Activated T-helper 1 cell treated with anti-CD3 and anti-CD28 coated beads, Interleukin-2, amount 50 U/mL, for 16 hours (primary cell): ENCODE measurements around the gene PRDM16.

Source experiments
- DNase-seq, 2 donors: peaks; one replicate each; pipeline ENCODE4 v3.0.0-alpha.2; 2020; ENCODE audit warnings: low read depth in 1 of 2, low spot score in 1 of 2

PRDM16 gene

GRCh38 chr1:3138623-3139151 is 69.7 kb downstream of the PRDM16 start:
- DNase-seq, result no peak

DNA sequence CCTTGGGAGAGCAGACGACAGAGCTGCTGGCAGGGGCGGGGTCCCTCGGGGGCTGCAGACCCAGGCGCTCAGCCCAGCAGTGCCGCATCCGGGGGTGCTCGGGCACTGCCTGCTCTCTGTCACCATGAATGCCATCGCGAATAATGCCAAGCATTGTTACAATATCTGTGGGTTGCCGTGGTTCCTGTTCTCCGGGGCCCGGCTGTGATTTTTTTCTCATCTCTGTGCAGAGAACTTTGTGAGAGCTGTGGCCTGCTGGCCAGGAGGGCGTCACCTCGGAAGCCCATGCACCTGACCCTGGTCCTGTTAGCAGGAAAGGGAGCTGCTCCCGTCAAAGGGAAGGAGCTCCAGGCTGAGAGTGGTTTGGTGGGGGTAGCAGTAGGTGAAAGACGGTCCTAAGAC is 70.4 kb downstream of the PRDM16 start:
- no peak for DNase-seq

GRCh38 chr1:3139871-3140361 is 70.9 kb downstream of the PRDM16 start:
- DNase-seq, result no peak

- no peak for DNase-seq
These were observed 71.4 kb downstream of the PRDM16 start for GRCh38 chr1:3140437-3140836.

GRCh38 chr1:3141129-3141528 is 72.1 kb downstream of the PRDM16 start:
- no peak for DNase-seq

DNA sequence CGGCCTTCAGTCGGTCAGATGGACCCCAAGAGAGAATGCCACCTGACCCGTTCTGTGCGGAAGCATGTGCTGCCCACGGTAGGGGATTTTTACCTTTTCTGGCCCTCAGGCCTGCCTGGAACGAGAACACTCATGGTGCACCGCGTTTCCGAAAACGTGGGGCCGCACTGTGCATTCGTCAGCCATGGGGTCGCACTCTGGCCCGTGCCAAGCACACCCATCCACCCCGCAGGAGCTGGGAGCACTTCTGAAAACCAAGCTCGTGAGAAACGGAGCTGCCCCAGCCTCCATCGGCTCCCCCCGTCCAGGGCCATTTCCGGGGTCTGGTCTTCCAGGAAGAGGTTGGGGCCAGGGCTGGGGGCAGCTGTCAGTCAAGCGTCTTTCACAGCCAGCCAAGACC is 72.8 kb downstream of the PRDM16 start:
- no peak for DNase-seq

GRCh38 chr1:3142236-3142635 is 73.2 kb downstream of the PRDM16 start:
- DNase-seq, result no peak

DNA sequence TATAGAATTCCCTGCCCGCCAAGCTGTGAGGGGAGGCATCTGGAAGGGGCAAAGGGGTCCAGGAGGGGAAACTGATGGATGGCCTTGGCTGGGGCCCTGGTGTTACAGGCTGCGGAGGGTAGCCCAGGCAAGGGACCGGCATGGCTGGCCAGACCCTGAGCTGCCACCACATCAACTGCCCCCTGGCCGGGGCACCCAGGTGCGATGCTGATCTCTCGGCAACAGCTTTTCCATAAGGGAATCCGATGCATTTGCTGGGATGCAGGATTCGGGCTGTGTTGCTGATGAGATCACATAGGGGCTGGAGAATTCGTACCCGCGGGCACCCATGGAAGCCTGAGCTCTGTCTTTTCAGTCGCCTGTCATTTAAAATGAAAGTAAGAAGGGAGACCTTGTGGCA is 73.7 kb downstream of the PRDM16 start:
- DNase-seq, result no peak

DNA sequence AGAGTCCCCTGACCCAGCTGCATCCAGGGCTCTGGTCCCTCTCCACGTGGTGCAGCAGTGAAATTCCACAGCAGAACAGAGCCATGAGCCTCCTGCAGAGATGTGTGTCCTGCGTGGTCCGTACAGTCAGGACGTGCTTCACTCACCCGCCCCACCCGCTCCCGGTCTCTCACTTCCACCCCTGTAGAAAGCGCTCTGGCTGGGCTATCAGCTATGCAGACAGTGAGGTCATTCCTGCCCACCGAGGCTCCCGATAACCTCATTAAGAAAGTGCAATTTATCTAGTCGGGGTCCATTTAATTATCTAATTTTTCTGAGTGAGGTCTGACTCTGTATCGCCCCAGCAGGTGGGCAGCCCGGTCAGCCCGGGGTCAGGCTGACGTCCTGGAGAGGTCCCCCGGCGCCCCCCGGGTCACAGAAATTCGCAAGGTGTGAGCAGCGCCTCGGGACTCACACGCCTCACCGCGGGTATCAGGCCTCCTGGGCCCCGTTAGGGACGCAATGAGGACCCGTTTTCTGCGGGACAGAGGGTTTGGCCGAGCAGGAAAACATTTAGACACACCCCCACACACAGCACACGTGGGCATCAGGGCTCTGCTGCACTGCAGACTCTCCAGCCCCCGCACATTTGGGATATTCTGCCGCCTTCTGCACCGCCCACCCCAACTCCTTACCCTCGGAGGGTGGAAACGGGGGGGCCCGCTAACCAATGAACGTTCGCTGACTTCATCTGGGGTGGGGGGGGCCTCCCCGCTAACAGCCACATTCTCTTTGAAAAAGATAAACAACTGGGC is 76.7 kb downstream of the PRDM16 start:
- DNase-seq, result no peak

GRCh38 chr1:3146458-3146857 is 77.5 kb downstream of the PRDM16 start:
- no peak for DNase-seq

- DNase-seq, result no peak
These were observed 77.9 kb downstream of the PRDM16 start for GRCh38 chr1:3146907-3147306.

DNA sequence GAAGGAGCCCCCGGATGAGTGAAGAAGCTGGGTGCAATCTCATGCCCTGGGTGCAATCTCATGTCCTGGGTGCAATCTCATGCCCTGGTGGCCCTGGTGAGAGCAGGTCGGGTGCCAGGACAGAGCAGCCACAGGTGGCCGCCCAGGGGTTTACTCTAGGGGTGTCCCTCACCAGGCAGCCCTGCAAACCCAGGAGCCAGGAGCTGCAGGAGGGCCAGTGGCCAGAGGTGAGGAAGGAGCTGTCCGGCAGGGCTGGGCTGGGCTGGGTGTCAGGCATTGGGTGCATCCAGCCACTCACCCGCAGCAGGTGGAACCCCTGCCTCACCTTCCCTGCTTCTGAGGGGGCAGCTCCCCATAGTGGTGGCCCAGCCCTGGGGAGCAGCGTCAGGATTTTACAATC is 79.2 kb downstream of the PRDM16 start:
- DNase-seq, result no peak

DNA sequence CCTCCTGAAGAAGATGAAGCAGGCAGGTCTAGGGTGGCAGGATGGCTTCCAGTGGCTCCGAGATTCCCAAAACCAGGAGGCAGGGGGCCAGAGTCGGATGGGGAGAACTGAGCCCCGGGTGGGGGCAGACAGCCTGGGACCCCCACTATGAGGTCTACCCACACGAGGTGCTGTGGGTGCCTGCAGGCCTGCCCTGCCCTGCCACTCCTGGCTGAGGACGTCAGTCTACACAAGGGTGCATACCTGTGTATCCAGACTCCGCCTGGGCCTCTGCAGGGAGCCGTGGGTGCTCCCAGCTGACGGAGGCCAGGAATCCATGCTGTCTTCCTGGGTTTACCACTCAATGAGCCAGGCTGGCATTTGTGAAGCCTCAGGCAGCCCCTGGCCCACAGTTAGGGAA is 80.3 kb downstream of the PRDM16 start:
- DNase-seq, result no peak

GRCh38 chr1:3151456-3151855 is 82.5 kb downstream of the PRDM16 start:
- DNase-seq, result no peak

GRCh38 chr1:3152143-3152542 is 83.1 kb downstream of the PRDM16 start:
- DNase-seq, result no peak

- DNase-seq, result no peak
These were observed 84.2 kb downstream of the PRDM16 start for GRCh38 chr1:3153197-3153596.

- no peak for DNase-seq
These were observed 85.1 kb downstream of the PRDM16 start for GRCh38 chr1:3153902-3154795.

DNA sequence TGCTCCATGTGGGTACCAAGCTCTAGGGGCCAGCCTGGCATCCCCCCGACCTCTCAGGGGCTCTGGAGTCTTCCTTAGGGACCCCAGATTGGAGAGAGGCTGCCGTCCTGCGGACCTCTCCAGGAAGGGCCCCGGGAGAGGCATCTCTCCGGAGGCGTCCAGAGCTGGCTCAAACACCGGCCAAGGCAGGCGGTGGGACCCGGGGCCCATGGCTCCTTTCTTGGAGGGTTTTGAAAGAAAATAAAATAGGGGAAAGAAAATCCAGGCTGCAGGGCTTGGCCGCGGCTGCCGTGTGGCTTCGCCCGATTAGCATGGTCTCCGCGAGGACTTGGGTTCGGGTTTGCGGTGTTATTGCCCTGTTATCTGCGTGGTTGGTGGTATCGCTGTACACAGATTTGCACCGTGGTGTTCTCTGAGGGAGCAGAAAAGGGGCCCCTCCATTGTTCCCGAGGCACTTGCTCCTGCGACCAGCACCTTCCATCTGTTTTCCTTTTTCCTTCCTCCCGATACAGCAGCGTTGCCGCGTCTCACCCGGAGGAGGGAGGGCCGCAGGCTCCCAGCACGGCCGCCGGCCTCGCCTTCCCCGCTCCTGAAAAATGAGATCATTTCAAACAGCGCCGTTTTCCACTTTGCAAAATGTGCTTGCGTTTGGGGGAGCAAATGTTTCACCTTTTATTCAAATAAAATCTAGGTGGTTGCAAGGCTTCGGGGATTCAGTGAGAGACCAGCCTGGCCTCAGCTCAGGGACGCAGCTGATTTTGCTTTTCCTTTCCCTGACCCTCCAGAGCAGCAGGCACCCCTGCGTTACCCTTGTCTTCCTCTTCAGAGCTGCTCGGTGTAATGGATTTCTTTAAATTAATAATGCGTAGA is 86.3 kb downstream of the PRDM16 start:
- DNase-seq, result no peak

DNA sequence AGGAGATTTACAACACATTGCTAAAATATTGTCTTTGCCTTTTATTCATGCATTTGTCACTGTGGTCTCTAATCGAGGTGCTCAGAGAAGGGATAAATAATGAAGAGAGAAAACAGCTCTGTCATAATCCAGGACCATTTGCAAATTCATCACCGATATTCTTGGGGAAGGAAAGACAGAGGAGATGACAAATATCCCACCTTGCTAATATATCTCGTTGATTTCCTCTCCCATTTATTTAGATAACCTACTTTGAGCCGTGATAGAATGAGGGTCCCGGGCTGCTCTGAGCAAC is 86.9 kb downstream of the PRDM16 start:
- no peak for DNase-seq

DNA sequence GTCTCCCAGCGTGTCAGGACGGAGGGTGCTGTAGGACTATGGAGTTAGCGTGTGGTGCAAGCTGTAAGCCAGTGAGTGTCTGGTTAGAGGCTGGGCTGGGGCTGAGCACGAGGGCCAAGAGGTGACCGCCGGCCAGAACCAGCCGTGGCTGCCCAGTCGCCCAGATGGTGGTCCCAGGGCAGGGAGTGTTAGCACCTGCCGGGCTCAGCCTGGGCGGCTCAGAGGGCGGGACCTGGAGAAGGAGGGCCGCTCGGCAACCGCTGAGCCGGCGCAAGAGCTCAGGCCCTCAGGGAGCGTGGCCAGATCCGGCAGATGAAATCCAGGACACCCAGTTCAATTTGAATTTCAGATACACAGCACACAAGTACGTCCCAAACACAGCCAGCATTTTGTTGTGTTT is 87.9 kb downstream of the PRDM16 start:
- no peak for DNase-seq

DNA sequence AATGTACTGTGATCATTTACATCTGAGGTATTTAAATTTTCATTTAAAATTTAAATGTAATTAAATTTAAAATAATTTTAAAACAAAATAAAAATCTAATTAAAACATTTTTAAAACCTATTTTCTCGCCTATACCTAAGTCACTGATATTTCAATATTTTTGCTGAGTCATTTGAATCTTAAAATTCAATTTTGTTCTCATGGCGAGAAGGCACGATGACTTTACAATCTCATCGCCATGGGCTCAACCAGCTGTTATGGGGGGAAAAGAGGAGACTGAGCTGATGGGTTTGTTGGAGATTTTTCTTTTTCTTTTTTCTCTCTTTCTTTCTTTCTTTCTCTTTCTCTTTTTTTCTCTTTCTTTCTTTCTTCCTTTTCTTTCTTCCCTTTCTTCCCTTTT is 89.3 kb downstream of the PRDM16 start:
- no peak for DNase-seq
